Cardiac muscle cell (in vitro differentiated cells and primary cell): ENCODE measurements around the gene SMARCC2. TPM values are rescaled to one million over a fixed set of nuclear protein-coding genes. Genes with fewer than 3 reads are reported as not detected.
A peak's percentile ranks its signal among the peaks of the same experiment; 100 is the strongest.

Experiments used
- DNase-seq, 2 donors: peaks; one replicate each; pipeline versions ENCODE4 v3.0.0 to v3.0.0-alpha.2; 2010 to 2017; ENCODE audit warnings: low read depth in 1 of 2, low spot score in 1 of 2
- H3K27ac ChIP-seq: fragments of 200-600 bp; sonication (generic); 2 replicates; pipeline ENCODE4 v1.5.1; 2016
- H3K27me3 ChIP-seq: fragments of 200-600 bp; sonication (generic); 2 replicates; pipeline ENCODE4 v1.6.0; 2016; ENCODE audit warnings: control low read depth
- H3K36me3 ChIP-seq: fragments of 200-600 bp; sonication (generic); 2 replicates; pipeline ENCODE4 v1.5.1; 2016; ENCODE audit warnings: control low read depth
- H3K4me1 ChIP-seq: fragments of 200-600 bp; sonication (generic); 2 replicates; pipeline ENCODE4 v1.8.1; 2017; ENCODE audit warnings: low read depth, mild to moderate bottlenecking, mixed run types
- H3K4me3 ChIP-seq: fragments of 200-600 bp; sonication (generic); 2 replicates; pipeline ENCODE4 v1.5.1; 2016; ENCODE audit warnings: mild to moderate bottlenecking
- H3K9me3 ChIP-seq: fragments of 200-600 bp; sonication (generic); 2 replicates; pipeline ENCODE4 v1.5.1; 2017; ENCODE audit warnings: low read depth, mild to moderate bottlenecking, control low read depth
- polyA plus RNA-seq: library from polyadenylated mRNA; unstranded; fragments of >200 nt; fragmentation: Nextera tagmentation; extraction: Ambion mirVana; gene quantifications from 2 replicates; pipeline ENCODE4 v1.2.1, GENCODE V29; 2016
- total RNA-seq: library from RNA; depleted of rRNA; stranded (reverse); fragments of >200 nt; gene quantifications from 2 replicates; pipeline ENCODE4 v1.2.3, GENCODE V29; 2016
- TF ChIP-seq, protein P1 (sequence below): IDR thresholded peaks from 2 replicates; pipeline ENCODE4 v1.5.1; 2012; ENCODE audit warnings: low read depth, mild to moderate bottlenecking, low read length

Gene SMARCC2
- total and polyA plus RNA-seq, 2 experiments from 2014 or later: 79.6 to 94.2 TPM

DNA sequence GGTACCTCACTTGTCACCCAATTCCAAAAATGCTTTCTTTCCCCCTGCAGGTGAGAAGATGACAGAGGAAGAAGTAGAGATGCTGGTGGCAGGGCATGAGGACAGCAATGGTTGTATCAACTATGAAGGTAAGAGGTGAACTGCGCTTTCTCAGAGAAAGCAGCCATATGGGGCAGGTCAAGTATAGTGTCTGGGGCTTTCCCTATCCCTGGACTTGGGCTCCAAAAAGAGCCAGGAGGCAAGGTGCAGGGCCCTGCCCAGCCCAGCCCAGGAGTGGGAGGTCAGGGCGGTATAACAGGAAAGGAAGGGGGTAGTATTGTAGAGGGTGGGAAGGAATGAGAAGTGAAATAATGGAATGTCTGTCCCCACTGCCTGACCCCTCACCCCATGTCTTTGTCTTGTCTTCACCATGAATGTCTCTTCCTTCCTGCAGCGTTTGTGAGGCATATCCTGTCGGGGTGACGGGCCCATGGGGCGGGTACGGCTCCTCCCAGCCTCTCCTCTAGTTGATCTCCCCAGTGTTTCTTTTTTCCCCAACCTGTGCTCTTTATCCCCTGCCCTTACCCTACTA lies 29.0 kb downstream of the SMARCC2 start:
- TF ChIP-seq, protein P1, sequence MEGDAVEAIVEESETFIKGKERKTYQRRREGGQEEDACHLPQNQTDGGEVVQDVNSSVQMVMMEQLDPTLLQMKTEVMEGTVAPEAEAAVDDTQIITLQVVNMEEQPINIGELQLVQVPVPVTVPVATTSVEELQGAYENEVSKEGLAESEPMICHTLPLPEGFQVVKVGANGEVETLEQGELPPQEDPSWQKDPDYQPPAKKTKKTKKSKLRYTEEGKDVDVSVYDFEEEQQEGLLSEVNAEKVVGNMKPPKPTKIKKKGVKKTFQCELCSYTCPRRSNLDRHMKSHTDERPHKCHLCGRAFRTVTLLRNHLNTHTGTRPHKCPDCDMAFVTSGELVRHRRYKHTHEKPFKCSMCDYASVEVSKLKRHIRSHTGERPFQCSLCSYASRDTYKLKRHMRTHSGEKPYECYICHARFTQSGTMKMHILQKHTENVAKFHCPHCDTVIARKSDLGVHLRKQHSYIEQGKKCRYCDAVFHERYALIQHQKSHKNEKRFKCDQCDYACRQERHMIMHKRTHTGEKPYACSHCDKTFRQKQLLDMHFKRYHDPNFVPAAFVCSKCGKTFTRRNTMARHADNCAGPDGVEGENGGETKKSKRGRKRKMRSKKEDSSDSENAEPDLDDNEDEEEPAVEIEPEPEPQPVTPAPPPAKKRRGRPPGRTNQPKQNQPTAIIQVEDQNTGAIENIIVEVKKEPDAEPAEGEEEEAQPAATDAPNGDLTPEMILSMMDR: no peak
- Histone ChIP-seq H3K36me3 (peaks cover 61% of the 10 kb centered on the region), H3K27ac (peak overlapping the region; percentile 100)

GRCh38 chr12:56159482-56160192 lies 29.6 kb downstream of the SMARCC2 start:
- H3K27ac ChIP-seq: peak overlapping the region; percentile 100
- TF ChIP-seq, protein P1: no peak
- H3K4me1 ChIP-seq: peaks cover 28% of the 10 kb centered on the region
- peaks cover 60% of the 10 kb centered on the region for H3K36me3 ChIP-seq
- H3K9me3 ChIP-seq: no peaks in the 10 kb centered on the region
- no peak for DNase-seq
- H3K4me3 ChIP-seq: peak overlapping the region; percentile 86
- no peaks in the 10 kb centered on the region for H3K27me3 ChIP-seq

More for the DNA sequence above, 29.0 kb downstream of the SMARCC2 start:
- DNase-seq: peak in 1 of 2 donors; percentile 55
- peaks cover 28% of the 10 kb centered on the region for H3K4me1 ChIP-seq
- H3K4me3 ChIP-seq: peak overlapping the region; percentile 86
- no peaks in the 10 kb centered on the region for H3K9me3 ChIP-seq
- no peaks in the 10 kb centered on the region for H3K27me3 ChIP-seq

GRCh38 chr12:56158926-56159461 lies 30.3 kb downstream of the SMARCC2 start:
- Histone ChIP-seq H3K27ac (peak overlapping the region; percentile 100), H3K4me1 (peaks cover 28% of the 10 kb centered on the region), H3K9me3 (no peaks in the 10 kb centered on the region), H3K4me3 (peak overlapping the region; percentile 86), H3K36me3 (peaks cover 53% of the 10 kb centered on the region), H3K27me3 (no peaks in the 10 kb centered on the region)
- TF ChIP-seq, protein P1: no peak
- DNase-seq: peak; percentile 87 to 90

DNA sequence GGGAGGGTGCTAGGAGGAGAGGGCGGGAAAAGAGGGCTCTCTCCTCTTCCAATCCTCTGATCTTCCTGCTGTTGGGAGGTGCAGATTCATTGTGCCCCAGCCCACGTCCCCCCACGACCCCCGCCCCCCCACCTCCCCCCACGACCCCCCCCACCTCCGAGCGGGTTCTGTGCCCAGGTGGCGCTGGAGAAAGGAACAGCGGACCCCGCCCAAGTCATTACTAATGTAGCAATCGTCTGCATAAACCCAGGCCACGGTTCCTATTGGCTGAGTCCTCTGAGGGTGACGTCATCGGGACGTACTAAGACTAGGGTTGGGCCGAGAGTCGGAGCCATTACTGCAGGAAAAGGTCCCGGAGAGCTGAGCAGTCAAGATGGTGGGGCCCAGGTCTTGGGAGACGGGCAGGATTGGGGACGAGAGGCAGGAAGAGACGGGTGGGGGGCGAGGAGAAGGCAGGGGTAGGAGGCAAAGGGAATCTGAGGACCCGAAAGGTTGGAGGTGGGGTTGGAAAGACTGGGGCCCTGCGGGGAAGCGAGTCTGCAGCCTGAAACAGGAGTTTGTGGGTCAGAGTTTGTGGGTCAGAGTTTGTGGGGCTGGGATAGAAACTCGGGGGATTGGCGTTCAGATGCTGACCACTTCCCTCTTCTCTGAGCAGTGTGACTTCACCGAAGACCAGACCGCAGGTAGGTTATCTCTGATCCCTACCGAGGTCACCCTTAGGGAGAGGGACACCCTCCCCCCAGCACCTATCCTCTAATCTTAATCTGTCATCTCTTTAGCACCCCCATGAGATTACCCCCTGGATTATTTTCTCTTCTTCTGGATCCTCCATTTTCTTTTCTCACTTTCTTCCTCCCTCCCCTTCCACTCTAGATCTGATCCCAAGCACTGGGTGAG lies 31.0 kb downstream of the SMARCC2 start, which contains the start of gene MYL6:
TSS of gene MYL6 (plus strand) at position 331 of the 897 bp plus-strand sequence. CDS start at position 374, 43 bp downstream.
- Histone ChIP-seq H3K4me3 (peak within 1 kb of the TSS; percentile 86), H3K4me1 (peaks cover 29% of the 10 kb centered on the region), H3K36me3 (peaks cover 47% of the 10 kb centered on the region)

More for the DNA sequence above, 31.0 kb downstream of the SMARCC2 start, which contains the start of gene MYL6:
- Histone ChIP-seq H3K27me3 (no peaks in the 10 kb centered on the region), H3K27ac (peak within 1 kb of the TSS; percentile 100), H3K9me3 (no peaks in the 10 kb centered on the region)
- peak; percentile 98 to 99 for DNase-seq
- TF ChIP-seq, protein P1: no peak
